Loucy (cell line): ENCODE results near the gene GAREM1.

Experiments
- H2AFZ ChIP-seq: fragments of 200-600 bp; sonication (generic); 2 replicates; pipeline ENCODE4 v1.6.0; 2016; ENCODE audit warnings: antibody characterized with exemption, mild to moderate bottlenecking, low read length, moderate library complexity
- H3F3A ChIP-seq: fragments of 200-600 bp; 2 replicates; pipeline ENCODE4 v1.6.0; 2016; ENCODE audit warnings: antibody characterized with exemption, low read depth, mild to moderate bottlenecking
- H3K27me3 ChIP-seq: fragments of 200-600 bp; sonication (generic); 2 replicates; pipeline ENCODE4 v1.6.1; 2014; ENCODE audit warnings: low read length, mild to moderate bottlenecking; ENCODE audit not compliant: insufficient read depth, poor library complexity, severe bottlenecking
- H3K36me3 ChIP-seq: fragments of 200-600 bp; sonication (generic); 2 replicates; pipeline ENCODE4 v1.6.1; 2016; ENCODE audit warnings: low read length; ENCODE audit not compliant: insufficient read depth
- H3K4me1 ChIP-seq: fragments of 200-600 bp; sonication (generic); 2 replicates; pipeline ENCODE4 v1.5.1; 2014; ENCODE audit warnings: low read length, mild to moderate bottlenecking; ENCODE audit not compliant: insufficient read depth, poor library complexity, severe bottlenecking
- H3K4me2 ChIP-seq: fragments of 200-600 bp; sonication (generic); 2 replicates; pipeline ENCODE4 v1.6.0; 2014; ENCODE audit warnings: antibody characterized with exemption, low read length, low read depth, mild to moderate bottlenecking; ENCODE audit not compliant: poor library complexity, severe bottlenecking
- H3K4me3 ChIP-seq: fragments of 200-600 bp; sonication (generic); 2 replicates; pipeline ENCODE4 v1.5.1; 2014; ENCODE audit warnings: low read length, mild to moderate bottlenecking, mixed read lengths; ENCODE audit not compliant: poor library complexity, severe bottlenecking
- H3K79me2 ChIP-seq: fragments of 200-600 bp; sonication (generic); 2 replicates; pipeline ENCODE4 v1.6.1; 2014; ENCODE audit warnings: low read length; ENCODE audit not compliant: insufficient read depth
- H3K9ac ChIP-seq: fragments of 200-600 bp; sonication (generic); 2 replicates; pipeline ENCODE4 v1.6.0; 2014; ENCODE audit warnings: mild to moderate bottlenecking, low read depth, low read length, moderate library complexity; ENCODE audit not compliant: poor library complexity, severe bottlenecking
- H3K9me2 ChIP-seq: fragments of 200-600 bp; sonication (generic); replicated peaks from 2 replicates; pipeline ENCODE4 v1.6.1; 2016; ENCODE audit warnings: low read depth, low read length, mixed read lengths
- H3K9me3 ChIP-seq: fragments of 200-600 bp; sonication (generic); 2 replicates; pipeline ENCODE4 v1.6.1; 2014; ENCODE audit warnings: mild to moderate bottlenecking, antibody characterized with exemption, low read length, low read depth; ENCODE audit not compliant: insufficient read depth
- H4K20me1 ChIP-seq: fragments of 200-600 bp; sonication (generic); 2 replicates; pipeline ENCODE4 v1.6.0; 2014; ENCODE audit warnings: antibody characterized with exemption, low read length, mild to moderate bottlenecking; ENCODE audit not compliant: insufficient read depth, poor library complexity, severe bottlenecking
- CTCF ChIP-seq: fragments of 200-600 bp; sonication (generic); conservative IDR thresholded peaks from 2 replicates; pipeline ENCODE4 v1.5.1; 2014; ENCODE audit warnings: mild to moderate bottlenecking, antibody characterized with exemption, low read length
- EZH2phosphoT487 ChIP-seq: fragments of 200-600 bp; IDR thresholded peaks from 2 replicates; pipeline ENCODE4 v1.6.1; 2018; ENCODE audit warnings: antibody characterized with exemption, mild to moderate bottlenecking, moderate library complexity, borderline replicate concordance

The GAREM1 gene

GRCh38 chr18:32276906-32277305 lies 193.8 kb downstream of the GAREM1 start:
- Histone ChIP-seq H3K4me3 (no peak overlapping the region), H3K36me3 (no peaks in the 10 kb centered on the region), H3K9me2 (no peaks in the 10 kb centered on the region), H3K4me1 (no peaks in the 10 kb centered on the region), H3F3A (no peaks in the 10 kb centered on the region), H3K27me3 (no peaks in the 10 kb centered on the region), H4K20me1 (no peaks in the 10 kb centered on the region), H2AFZ (no peak overlapping the region), H3K9ac (no peak overlapping the region), H3K79me2 (no peaks in the 10 kb centered on the region), H3K9me3 (no peaks in the 10 kb centered on the region), H3K4me2 (no peak overlapping the region)
- no peak for TF ChIP-seq CTCF
- no peak for TF ChIP-seq EZH2phosphoT487

- Histone ChIP-seq H3K9me2 (no peaks in the 10 kb centered on the region), H3K4me3 (no peak overlapping the region), H3K27me3 (no peaks in the 10 kb centered on the region), H3K9me3 (no peaks in the 10 kb centered on the region), H3K79me2 (no peaks in the 10 kb centered on the region), H4K20me1 (no peaks in the 10 kb centered on the region), H3K4me2 (no peak overlapping the region), H3K36me3 (no peaks in the 10 kb centered on the region), H2AFZ (no peak overlapping the region), H3K9ac (no peak overlapping the region), H3K4me1 (no peaks in the 10 kb centered on the region), H3F3A (no peaks in the 10 kb centered on the region)
- no peak for TF ChIP-seq CTCF
- no peak for TF ChIP-seq EZH2phosphoT487
Observed at GRCh38 chr18:32276256-32276655, 194.4 kb downstream of the GAREM1 start.

- H3K9me3 ChIP-seq: no peaks in the 10 kb centered on the region
- H4K20me1 ChIP-seq: no peaks in the 10 kb centered on the region
- no peaks in the 10 kb centered on the region for H3K79me2 ChIP-seq
- no peak overlapping the region for H3K4me2 ChIP-seq
- H3F3A ChIP-seq: no peaks in the 10 kb centered on the region
- no peak overlapping the region for H2AFZ ChIP-seq
- no peaks in the 10 kb centered on the region for H3K4me1 ChIP-seq
- TF ChIP-seq EZH2phosphoT487: no peak
- TF ChIP-seq CTCF: no peak
- H3K9ac ChIP-seq: no peak overlapping the region
- H3K9me2 ChIP-seq: no peaks in the 10 kb centered on the region
- H3K36me3 ChIP-seq: no peaks in the 10 kb centered on the region
- no peaks in the 10 kb centered on the region for H3K27me3 ChIP-seq
- no peak overlapping the region for H3K4me3 ChIP-seq
Observed at GRCh38 chr18:32275221-32275620, 195.5 kb downstream of the GAREM1 start.
